HepG2 (cell line): ENCODE results near the gene SPSB2. TPM values are rescaled to one million over a fixed set of nuclear protein-coding genes. Genes with fewer than 3 reads are reported as not detected.
A peak's percentile ranks its signal among the peaks of the same experiment; 100 is the strongest.

Source experiments
- AHR ChIP-seq: IDR thresholded peaks from 2 replicates; pipeline ENCODE4 v1.6.1; 2018; ENCODE audit warnings: missing genetic modification reagents, missing compliant biosample characterization
- ARHGAP35 ChIP-seq: sonication (generic); formaldehyde crosslinking; IDR thresholded peaks from 2 replicates; pipeline ENCODE4 v1.9.0; 2022; ENCODE audit warnings: mild to moderate bottlenecking, inconsistent platforms, moderate library complexity, missing genetic modification reagents, borderline replicate concordance
- ELF1 ChIP-seq: sonication (generic); formaldehyde crosslinking; IDR thresholded peaks from 2 replicates; pipeline ENCODE4 v1.4.0; 2020; ENCODE audit warnings: missing genetic modification reagents
- EP300 ChIP-seq, 3 experiments: sonication (generic) in 1 of 3; formaldehyde crosslinking in 1 of 3; IDR thresholded peaks; 2 replicates each; pipeline versions ENCODE4 v1.5.1 to v1.6.1; 2011 to 2020; ENCODE audit warnings: low read depth in 2 of 3, low read length in 2 of 3, borderline replicate concordance in 1 of 3, improper control_type of control experiment in 1 of 3, mild to moderate bottlenecking in 1 of 3, missing genetic modification reagents in 1 of 3, moderate library complexity in 1 of 3
- FOXJ3 ChIP-seq: sonication (generic); formaldehyde crosslinking; IDR thresholded peaks from 2 replicates; pipeline ENCODE4 v1.4.0; 2020; ENCODE audit warnings: missing genetic modification reagents, mild to moderate bottlenecking, borderline replicate concordance
- HMG20B ChIP-seq: conservative IDR thresholded peaks from 2 replicates; pipeline ENCODE4 v1.6.1; 2016; ENCODE audit warnings: missing genetic modification reagents, missing compliant biosample characterization
- MYC ChIP-seq: sonication (generic); formaldehyde crosslinking; IDR thresholded peaks from 2 replicates; pipeline ENCODE4 v1.9.0; 2021; ENCODE audit warnings: missing genetic modification reagents, borderline replicate concordance
- NPAS2 ChIP-seq: sonication (generic); formaldehyde crosslinking; IDR thresholded peaks from 2 replicates; pipeline ENCODE4 v1.8.0; 2022; ENCODE audit warnings: mild to moderate bottlenecking, missing genetic modification reagents, borderline replicate concordance
- RNF2 ChIP-seq: fragments of 450-650 bp; conservative IDR thresholded peaks from 2 replicates; pipeline ENCODE4 v1.6.1; 2016; ENCODE audit warnings: low read depth
- RXRA ChIP-seq: sonication (generic); formaldehyde crosslinking; IDR thresholded peaks from 2 replicates; pipeline ENCODE4 v1.5.1; 2020; ENCODE audit warnings: missing genetic modification reagents
- SMC3 ChIP-seq: IDR thresholded peaks from 2 replicates; pipeline ENCODE4 v1.6.1; 2011; ENCODE audit warnings: low read length, improper control_type of control experiment
- ZNF224 ChIP-seq: sonication (generic); formaldehyde crosslinking; IDR thresholded peaks from 2 replicates; pipeline ENCODE4 v1.5.0; 2020; ENCODE audit warnings: mild to moderate bottlenecking, missing genetic modification reagents
- ZNF24 ChIP-seq: fragments of 450-650 bp; IDR thresholded peaks from 2 replicates; pipeline ENCODE4 v1.6.1; 2017; ENCODE audit warnings: antibody characterized with exemption, mild to moderate bottlenecking
- ZNF253 ChIP-seq: sonication (generic); formaldehyde crosslinking; IDR thresholded peaks from 2 replicates; pipeline ENCODE4 v1.8.0; 2022; ENCODE audit warnings: mild to moderate bottlenecking, missing genetic modification reagents, borderline replicate concordance
- ZNF382 ChIP-seq: sonication (generic); formaldehyde crosslinking; IDR thresholded peaks from 2 replicates; pipeline ENCODE4 v1.5.0; 2020; ENCODE audit warnings: missing genetic modification reagents, mild to moderate bottlenecking, borderline replicate concordance
- ZNF530 ChIP-seq: sonication (generic); formaldehyde crosslinking; IDR thresholded peaks from 2 replicates; pipeline ENCODE4 v1.5.0; 2020; ENCODE audit warnings: low read depth, mild to moderate bottlenecking, missing genetic modification reagents
- polyA plus RNA-seq, 8 experiments: library from polyadenylated mRNA; depleted of rRNA in 3 of 8; stranded (reverse) in 7 of 8; unstranded in 1 of 8; fragments of >200 nt; fragmentation: Illumina TruSeq in 4 of 8; extraction: Trizol in 4 of 8; gene quantifications; 2 replicates each; pipeline versions ENCODE4 v1.2.1 to v1.2.3, GENCODE V29; 2011 to 2016; ENCODE audit warnings: low read depth in 4 of 8, missing spikeins in 1 of 8, mixed read lengths in 1 of 8; ENCODE audit not compliant: insufficient read depth in 1 of 8
- total RNA-seq, 5 experiments: library from RNA; depleted of rRNA; stranded (reverse); fragments of >200 nt; fragmentation: Illumina TruSeq; extraction: Trizol; gene quantifications; 2 replicates each; pipeline ENCODE4 v1.2.3, GENCODE V29; 2016; ENCODE audit warnings: low read depth in 1 of 5
- TF ChIP-seq, protein P1 (sequence below): sonication (generic); formaldehyde crosslinking; IDR thresholded peaks from 2 replicates; pipeline ENCODE4; 2020; ENCODE audit warnings: missing genetic modification reagents, mild to moderate bottlenecking, borderline replicate concordance
- TF ChIP-seq, protein P2 (sequence below): sonication (generic); formaldehyde crosslinking; IDR thresholded peaks from 2 replicates; pipeline ENCODE4 v1.4.0; 2020; ENCODE audit warnings: missing genetic modification reagents
- TF ChIP-seq, protein P3 (sequence below): IDR thresholded peaks from 2 replicates; pipeline ENCODE4 v1.6.1; 2012; ENCODE audit warnings: inconsistent platforms

The SPSB2 gene
- total and polyA plus RNA-seq, 2 of the 13 experiments (the other 11 are each of a cell fraction or from before 2014, with no cell fraction given), result 2.0 to 6.2 TPM

DNA sequence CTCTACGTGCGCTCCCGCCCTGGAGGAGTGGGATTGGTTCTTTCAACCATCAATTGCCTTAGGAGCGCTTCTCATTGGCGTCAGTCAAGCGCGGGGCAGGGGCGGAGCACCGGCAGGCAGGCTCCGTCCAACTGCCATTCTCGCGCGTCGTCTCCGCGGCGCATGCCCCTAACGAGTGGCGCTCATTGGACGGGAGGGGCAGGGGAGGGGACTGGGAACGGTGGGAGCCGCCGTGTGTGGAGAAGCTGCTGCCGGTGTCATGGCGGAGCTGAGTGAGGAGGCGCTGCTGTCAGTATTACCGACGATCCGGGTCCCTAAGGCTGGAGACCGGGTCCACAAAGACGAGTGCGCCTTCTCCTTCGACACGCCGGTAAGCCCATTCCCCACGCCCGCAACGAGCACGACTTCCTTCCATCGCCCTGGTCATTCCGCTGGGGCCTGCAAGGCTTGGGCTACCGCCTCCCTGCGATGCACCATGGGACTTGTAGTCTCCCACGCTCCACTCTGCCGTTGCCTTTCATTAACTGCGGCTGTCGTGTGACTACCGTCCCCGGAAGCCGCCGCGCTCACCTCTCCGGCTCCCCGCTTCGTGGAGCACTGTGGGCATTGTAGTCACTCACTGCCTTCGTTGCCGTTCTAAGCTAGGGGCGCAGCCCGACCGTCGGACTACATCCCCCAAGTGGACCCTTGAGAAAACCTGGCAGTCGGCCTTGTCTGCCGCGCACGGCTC lies 21.0 kb downstream of the SPSB2 start, which contains the start of gene USP5 (continued):
- TF ChIP-seq, protein P1, sequence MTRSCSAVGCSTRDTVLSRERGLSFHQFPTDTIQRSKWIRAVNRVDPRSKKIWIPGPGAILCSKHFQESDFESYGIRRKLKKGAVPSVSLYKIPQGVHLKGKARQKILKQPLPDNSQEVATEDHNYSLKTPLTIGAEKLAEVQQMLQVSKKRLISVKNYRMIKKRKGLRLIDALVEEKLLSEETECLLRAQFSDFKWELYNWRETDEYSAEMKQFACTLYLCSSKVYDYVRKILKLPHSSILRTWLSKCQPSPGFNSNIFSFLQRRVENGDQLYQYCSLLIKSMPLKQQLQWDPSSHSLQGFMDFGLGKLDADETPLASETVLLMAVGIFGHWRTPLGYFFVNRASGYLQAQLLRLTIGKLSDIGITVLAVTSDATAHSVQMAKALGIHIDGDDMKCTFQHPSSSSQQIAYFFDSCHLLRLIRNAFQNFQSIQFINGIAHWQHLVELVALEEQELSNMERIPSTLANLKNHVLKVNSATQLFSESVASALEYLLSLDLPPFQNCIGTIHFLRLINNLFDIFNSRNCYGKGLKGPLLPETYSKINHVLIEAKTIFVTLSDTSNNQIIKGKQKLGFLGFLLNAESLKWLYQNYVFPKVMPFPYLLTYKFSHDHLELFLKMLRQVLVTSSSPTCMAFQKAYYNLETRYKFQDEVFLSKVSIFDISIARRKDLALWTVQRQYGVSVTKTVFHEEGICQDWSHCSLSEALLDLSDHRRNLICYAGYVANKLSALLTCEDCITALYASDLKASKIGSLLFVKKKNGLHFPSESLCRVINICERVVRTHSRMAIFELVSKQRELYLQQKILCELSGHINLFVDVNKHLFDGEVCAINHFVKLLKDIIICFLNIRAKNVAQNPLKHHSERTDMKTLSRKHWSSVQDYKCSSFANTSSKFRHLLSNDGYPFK (CRISPR knock-in tag), result peak; percentile 89
- TF ChIP-seq, protein P2, sequence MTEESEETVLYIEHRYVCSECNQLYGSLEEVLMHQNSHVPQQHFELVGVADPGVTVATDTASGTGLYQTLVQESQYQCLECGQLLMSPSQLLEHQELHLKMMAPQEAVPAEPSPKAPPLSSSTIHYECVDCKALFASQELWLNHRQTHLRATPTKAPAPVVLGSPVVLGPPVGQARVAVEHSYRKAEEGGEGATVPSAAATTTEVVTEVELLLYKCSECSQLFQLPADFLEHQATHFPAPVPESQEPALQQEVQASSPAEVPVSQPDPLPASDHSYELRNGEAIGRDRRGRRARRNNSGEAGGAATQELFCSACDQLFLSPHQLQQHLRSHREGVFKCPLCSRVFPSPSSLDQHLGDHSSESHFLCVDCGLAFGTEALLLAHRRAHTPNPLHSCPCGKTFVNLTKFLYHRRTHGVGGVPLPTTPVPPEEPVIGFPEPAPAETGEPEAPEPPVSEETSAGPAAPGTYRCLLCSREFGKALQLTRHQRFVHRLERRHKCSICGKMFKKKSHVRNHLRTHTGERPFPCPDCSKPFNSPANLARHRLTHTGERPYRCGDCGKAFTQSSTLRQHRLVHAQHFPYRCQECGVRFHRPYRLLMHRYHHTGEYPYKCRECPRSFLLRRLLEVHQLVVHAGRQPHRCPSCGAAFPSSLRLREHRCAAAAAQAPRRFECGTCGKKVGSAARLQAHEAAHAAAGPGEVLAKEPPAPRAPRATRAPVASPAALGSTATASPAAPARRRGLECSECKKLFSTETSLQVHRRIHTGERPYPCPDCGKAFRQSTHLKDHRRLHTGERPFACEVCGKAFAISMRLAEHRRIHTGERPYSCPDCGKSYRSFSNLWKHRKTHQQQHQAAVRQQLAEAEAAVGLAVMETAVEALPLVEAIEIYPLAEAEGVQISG, result peak; percentile 91
- TF ChIP-seq, protein P3, sequence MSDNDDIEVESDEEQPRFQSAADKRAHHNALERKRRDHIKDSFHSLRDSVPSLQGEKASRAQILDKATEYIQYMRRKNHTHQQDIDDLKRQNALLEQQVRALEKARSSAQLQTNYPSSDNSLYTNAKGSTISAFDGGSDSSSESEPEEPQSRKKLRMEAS, result peak; percentile 83
- no peak for TF ChIP-seq ZNF24
- peak; percentile 97 for TF ChIP-seq ELF1
- 0 out of 2 replicates have a peak, but pooled peaks have one; percentile 15 for TF ChIP-seq HMG20B (CRISPR knock-in tag)
- peak; percentile 77; the same call in 1 of the 2 replicates for TF ChIP-seq AHR (CRISPR knock-in tag)
- TF ChIP-seq ZNF253 (CRISPR knock-in tag), result no peak
- peak; percentile 39 for TF ChIP-seq RXRA (CRISPR knock-in tag)
- TF ChIP-seq FOXJ3, result no peak
- no peak for TF ChIP-seq ZNF382
- TF ChIP-seq ARHGAP35 (CRISPR knock-in tag), result 0 out of 2 replicates have a peak, but pooled peaks have one; percentile 38
- no peak for TF ChIP-seq EP300 (IDR thresholded peaks at IDR 0.05; ENCODE audit: low read depth in 2 of 2, low read length in 2 of 2)
- TF ChIP-seq EP300 (CRISPR knock-in tag; IDR thresholded peaks at IDR 0.05; ENCODE audit: borderline replicate concordance), result no peak; the same call in 1 of the 2 replicates
- TF ChIP-seq SMC3, result no peak
- no peak; the same call in 1 of the 2 replicates for TF ChIP-seq ZNF224 (CRISPR knock-in tag)
- 0 out of 2 replicates have a peak, but pooled peaks have one; percentile 42 for TF ChIP-seq RNF2
- TF ChIP-seq NPAS2 (CRISPR knock-in tag), result no peak
- peak; percentile 81 for TF ChIP-seq MYC
- no peak for TF ChIP-seq ZNF530
